Stimulated activated CD8-positive, alpha-beta memory T cell treated with anti-CD3 and anti-CD28 coated beads, Interleukin-12 subunit alpha, Interleukin-12 subunit beta, amount 100 ng/mL, for 24 hours (primary cell): ENCODE measurements around the gene PRKCZ.

Source experiments
- DNase-seq: peaks from one replicate; pipeline ENCODE4 v3.0.0-alpha.2; 2020; ENCODE audit errors: extremely low read depth

The PRKCZ gene

GRCh38 chr1:2179283-2180013 is 129.2 kb downstream of the PRKCZ start:
- DNase-seq: no peak

- no peak for DNase-seq
These were observed 130.4 kb downstream of the PRKCZ start for GRCh38 chr1:2180297-2181245.

GRCh38 chr1:2181271-2181670 is 131.1 kb downstream of the PRKCZ start:
- DNase-seq: no peak

- no peak for DNase-seq
These were observed 131.5 kb downstream of the PRKCZ start for GRCh38 chr1:2181752-2182151.

GRCh38 chr1:2182376-2182775 is 132.2 kb downstream of the PRKCZ start:
- DNase-seq: no peak

GRCh38 chr1:2183937-2184334 is 133.7 kb downstream of the PRKCZ start:
- no peak for DNase-seq

GRCh38 chr1:2184531-2184930 is 134.3 kb downstream of the PRKCZ start:
- no peak for DNase-seq

GRCh38 chr1:2184934-2185333 is 134.7 kb downstream of the PRKCZ start:
- DNase-seq: no peak

GRCh38 chr1:2185880-2186855 is 136.0 kb downstream of the PRKCZ start:
- no peak for DNase-seq

GRCh38 chr1:2186901-2187300 is 136.7 kb downstream of the PRKCZ start:
- no peak for DNase-seq

- no peak for DNase-seq
These were observed 137.4 kb downstream of the PRKCZ start for GRCh38 chr1:2187619-2188018.

- DNase-seq: no peak
These were observed 138.1 kb downstream of the PRKCZ start for GRCh38 chr1:2188336-2188735.

GRCh38 chr1:2189459-2190425 is 139.5 kb downstream of the PRKCZ start:
- peak; percentile 73 for DNase-seq

GRCh38 chr1:2190491-2190976 is 140.3 kb downstream of the PRKCZ start:
- no peak for DNase-seq

- DNase-seq: no peak
These were observed 142.1 kb downstream of the PRKCZ start for GRCh38 chr1:2192031-2192995.

GRCh38 chr1:2193514-2194281 is 143.5 kb downstream of the PRKCZ start:
- DNase-seq: no peak

GRCh38 chr1:2194319-2194897 is 144.2 kb downstream of the PRKCZ start, which contains the start of gene FAAP20:
TSS of gene FAAP20 (minus strand) at chr1:2194772. CDS start at chr1:2194749, 23 bp downstream.
- peak; percentile 31 for DNase-seq
